Activated T-helper 1 cell treated with anti-CD3 and anti-CD28 coated beads, Interleukin-2, amount 50 U/mL, for 16 hours (primary cell): ENCODE measurements around the gene CERS2.
"Not testable (repeated sequence)": the region's sequence is repeated elsewhere in the genome, so short reads cannot be mapped to it uniquely, and the experiment has no call there.

Source experiments
- DNase-seq, 2 donors: peaks; one replicate each; pipeline ENCODE4 v3.0.0-alpha.2; 2020; ENCODE audit warnings: low read depth in 1 of 2, low spot score in 1 of 2

The CERS2 gene

DNA sequence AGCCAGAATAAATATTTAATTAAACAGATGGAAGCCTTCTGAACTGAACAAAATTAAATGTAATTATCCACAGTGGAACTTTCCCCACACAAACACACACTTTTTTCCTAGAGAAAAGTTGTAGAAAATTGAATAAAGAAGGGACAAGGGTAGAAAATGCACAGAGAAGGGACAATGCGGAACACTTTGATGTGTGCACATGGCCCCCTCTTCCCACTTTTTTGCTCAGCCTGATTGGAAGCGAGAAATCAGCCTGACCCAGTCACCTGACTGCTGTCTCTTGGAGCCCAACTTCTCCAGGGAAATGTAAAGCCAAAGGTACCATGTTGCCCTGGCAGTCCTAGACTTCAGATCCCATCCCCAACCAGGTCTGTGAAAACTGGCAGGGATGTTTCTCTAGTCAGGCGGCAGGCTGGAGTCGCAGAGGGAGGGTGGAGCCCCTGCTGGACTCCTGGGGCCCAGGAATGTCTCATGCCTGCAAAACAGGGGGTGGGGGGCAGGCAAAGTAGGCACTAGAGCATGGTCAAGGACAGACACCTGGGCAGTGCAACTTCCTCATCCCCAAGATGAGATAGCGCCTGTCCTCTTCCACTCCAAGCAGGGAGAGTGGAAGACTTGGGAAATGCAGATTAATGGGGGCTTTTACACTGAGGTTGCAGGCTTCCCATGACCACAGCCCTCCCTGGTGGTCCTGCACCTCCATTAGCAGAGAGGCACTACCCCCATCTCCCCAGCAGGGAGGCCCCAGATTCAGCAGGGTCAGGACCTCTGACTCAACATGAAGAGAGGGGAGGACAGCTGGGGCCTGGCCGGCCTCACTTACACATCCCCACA lies 2.8 kb downstream of the CERS2 start:
- no peak for DNase-seq

DNA sequence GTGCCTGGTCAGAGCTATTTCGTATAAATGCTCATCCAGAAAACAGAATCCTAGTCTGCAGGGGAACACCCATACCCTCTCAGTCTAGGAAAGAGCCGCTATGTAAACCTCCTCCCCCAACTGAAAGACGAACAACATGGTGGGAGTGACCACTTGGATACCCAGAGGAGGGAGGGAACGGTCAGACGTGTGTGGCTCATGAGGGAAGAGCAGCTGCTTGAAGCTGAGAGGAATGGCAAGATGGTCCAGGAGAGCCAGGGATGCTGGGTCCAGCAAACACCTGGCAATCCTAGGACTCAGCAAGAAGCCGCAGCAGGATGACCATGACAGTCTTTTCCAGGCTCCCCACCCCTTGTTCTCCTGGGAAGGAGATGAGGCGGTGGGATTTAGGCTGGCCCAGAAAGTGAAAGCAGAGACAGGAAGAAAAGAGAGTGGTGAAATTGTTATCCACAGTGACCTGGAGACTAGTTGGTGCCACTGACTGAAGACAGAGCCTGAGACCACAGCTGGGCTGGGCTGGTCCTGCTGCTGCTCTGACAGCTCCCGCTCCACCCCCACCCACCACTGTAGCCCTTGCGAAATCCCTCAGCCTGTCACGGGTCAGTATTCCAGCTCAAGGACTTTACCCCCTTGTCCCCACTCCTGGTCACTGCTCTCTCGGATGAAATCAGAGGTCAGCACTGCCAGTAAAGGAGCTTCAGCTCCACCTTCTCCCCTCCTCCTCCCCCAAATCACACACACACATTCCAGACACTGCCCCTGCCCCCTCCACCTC lies 3.6 kb downstream of the CERS2 start:
- no peak for DNase-seq

DNA sequence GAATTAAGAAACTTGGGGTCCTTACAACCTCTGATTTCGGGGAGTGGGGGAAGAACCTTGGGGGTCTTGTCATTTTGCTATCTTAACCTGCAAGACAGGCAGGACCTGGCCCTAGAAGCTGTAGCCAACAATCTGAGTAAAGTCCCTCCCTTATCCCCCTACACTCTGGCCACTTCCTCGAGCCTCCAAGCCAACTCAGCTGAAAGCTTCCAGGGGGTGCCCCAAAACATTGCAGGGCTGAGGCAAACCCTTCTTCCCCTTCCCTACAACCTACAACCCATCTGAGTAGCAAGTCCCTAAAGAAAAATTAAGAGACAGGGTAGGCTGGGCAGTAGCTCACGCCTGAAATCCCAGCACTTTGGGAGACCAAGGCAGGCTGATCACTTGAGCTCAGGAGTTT lies 5.0 kb downstream of the CERS2 start:
- no peak for DNase-seq

DNA sequence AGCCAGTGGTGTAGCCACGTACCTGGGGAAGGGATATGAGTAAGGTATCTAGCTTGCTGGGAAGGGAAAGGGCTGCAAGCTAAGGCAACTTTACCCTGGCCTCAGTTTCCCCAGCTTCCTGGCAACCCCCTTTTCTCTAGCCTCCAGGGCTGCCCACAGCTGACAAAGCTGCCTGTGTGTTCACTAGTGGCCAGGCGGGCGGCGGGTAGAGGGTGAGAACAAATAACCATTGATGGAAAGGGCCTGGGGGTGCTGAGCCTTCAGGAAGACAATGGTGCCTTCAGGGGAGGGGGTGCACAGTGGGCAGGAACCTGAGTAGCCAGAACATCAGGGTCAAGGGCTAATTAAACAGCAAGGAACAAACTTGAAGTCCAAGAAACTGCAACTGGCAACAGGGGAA lies 6.1 kb downstream of the CERS2 start:
- DNase-seq, result no peak

GRCh38 chr1:150967936-150968335 lies 6.7 kb downstream of the CERS2 start:
- no peak for DNase-seq

DNA sequence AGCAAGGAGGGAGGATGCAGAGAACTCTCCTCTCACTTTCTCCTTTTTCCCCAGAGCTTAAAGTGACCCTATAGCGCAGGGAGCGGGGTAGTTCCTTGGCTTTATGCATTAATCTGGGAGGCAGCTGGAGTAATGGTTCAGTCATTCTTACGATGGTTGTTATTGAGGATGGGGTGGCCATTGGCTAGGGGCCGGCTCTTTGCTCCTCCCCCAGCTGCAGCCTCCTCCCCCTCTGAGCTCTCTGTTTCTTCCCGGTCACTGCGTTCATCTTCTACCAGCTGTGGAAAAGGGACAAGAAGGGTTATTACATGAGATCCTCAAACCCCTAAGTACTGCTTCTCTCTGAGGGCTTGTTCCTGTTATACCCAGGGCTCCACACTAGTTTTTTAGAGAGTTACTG lies 8.6 kb downstream of the CERS2 start:
- DNase-seq, result no peak

GRCh38 chr1:150965605-150966004 lies 9.0 kb downstream of the CERS2 start:
- DNase-seq, result no peak

- DNase-seq, result no peak
Measured at GRCh38 chr1:150964164-150964489, 10.5 kb downstream of the CERS2 start.

DNA sequence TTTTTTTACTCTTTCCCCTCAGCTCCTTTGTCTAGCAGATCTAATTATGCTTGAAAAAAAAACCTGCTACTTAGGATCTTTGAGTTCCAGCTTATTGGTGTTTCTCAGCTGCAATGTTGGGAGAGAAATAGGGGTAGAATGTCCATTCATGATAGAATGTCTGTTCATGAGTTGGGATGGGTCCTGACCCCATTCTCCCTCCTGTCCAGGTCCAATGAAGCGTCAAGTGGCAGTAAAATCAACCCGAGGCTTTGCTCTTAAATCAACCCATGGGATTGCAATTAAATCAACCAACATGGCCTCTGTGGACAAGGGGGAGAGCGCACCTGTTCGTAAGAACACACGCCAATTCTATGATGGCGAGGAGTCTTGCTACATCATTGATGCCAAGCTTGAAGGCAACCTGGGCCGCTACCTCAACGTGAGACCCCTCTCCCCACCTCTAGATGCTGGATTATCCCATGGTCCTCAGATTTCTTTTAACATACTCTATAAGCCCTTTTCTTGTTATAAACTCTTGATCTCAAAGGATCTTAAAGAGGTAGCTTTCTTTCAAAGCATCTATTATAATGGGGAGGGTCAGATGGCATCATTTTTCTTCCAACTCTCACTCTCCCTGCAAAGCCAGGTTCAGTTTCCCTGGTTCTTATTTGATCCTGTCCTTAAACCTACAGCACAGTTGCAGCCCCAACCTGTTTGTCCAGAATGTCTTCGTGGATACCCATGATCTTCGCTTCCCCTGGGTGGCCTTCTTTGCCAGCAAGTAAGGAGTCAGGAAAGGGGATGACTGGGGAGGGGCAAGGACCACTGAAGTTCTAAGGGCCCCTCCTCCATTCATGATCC lies 11.1 kb downstream of the CERS2 start:
- DNase-seq, result no peak

- no peak for DNase-seq
Measured at GRCh38 chr1:150961756-150962155, 12.9 kb downstream of the CERS2 start.

DNA sequence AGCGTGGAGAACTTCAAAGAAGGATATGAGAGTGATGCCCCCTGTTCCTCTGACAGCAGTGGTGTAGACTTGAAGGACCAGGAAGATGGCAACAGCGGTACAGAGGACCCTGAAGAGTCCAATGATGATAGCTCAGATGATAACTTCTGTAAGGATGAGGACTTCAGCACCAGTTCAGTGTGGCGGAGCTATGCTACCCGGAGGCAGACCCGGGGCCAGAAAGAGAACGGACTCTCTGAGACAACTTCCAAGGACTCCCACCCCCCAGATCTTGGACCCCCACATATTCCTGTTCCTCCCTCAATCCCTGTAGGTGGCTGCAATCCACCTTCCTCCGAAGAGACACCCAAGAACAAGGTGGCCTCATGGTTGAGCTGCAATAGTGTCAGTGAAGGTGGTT lies 14.0 kb downstream of the CERS2 start:
- DNase-seq, result no peak

DNA sequence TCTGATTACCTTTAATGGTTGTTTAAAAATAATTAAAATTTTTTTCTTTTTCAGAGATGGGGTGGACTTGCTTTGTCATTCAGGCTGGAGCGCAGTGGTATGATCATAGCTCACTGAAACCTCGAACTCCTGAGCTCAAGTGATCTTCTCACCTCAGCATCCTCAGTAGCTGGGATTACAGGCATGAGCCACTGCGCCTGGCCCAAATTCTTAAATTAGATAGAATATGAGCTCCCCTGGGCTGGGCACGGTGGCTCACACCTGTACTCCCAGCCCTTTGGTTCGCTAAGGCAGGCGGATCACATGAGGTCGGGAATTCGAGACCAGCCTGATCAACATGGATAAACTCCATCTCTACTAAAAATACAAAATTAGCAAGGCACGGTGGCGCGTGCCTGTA lies 17.0 kb downstream of the CERS2 start:
- no peak for DNase-seq

- no peak for DNase-seq
Measured at GRCh38 chr1:150955280-150955679, 19.4 kb downstream of the CERS2 start.

GRCh38 chr1:150954708-150955107 lies 19.9 kb downstream of the CERS2 start:
- no peak for DNase-seq

DNA sequence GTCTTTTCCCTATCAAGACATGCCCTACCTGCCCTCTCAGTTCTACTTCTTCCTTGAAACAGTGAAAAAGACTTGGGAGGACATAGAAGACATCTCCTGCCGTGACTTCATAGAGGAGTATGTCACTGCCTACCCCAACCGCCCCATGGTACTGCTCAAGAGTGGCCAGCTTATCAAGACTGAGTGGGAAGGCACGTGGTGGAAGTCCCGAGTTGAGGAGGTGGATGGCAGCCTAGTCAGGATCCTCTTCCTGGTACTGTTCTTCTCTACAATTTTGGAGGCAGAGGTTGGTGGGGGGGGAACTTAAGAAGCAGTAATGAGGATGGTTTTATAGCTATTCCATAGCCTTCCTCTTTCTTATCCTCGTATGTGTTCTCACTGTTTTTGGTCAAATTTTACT lies 29.8 kb downstream of the CERS2 start:
- no peak for DNase-seq

- DNase-seq, result no peak
Measured at GRCh38 chr1:150931773-150932172, 42.9 kb downstream of the CERS2 start.

DNA sequence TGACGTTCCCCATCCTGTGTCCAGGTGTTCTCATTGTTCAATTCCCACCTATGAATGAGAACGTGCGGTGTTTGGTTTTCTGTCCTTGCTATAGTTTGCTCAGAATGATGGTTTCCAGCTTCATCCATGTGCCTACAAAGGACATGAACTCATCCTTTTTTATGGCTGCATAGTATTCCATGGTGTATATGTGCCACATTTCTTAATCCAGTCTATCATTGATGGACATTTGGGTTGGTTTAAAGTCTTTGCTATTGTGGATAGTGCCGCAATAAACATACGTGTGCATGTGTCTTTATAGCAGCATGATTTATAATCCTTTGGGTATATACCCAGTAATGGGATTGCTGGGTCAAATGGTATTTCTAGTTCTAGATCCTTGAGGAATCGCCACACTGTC lies 45.9 kb downstream of the CERS2 start:
- DNase-seq, result not testable (repeated sequence)

GRCh38 chr1:150928286-150928685 lies 46.3 kb downstream of the CERS2 start:
- DNase-seq, result no peak

DNA sequence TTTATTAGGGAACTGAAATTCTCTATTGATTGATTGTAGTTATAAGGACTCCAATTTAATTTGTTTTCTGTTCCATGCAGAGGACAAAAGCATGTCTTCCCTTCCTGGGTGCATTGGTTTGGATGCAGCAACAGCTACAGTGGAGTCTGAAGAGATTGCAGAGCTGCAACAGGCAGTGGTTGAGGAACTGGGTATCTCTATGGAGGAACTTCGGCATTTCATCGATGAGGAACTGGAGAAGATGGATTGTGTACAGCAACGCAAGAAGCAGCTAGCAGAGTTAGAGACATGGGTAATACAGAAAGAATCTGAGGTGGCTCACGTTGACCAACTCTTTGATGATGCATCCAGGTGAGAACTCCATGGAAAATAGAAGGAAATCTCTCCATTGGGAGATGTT lies 47.0 kb downstream of the CERS2 start:
- DNase-seq, result no peak

GRCh38 chr1:150926097-150926741 lies 48.4 kb downstream of the CERS2 start, which contains the start of gene SETDB1:
SETDB1 (plus strand) TSS chr1:150926363; CDS start chr1:150927715, 1,352 bp downstream.
- DNase-seq, result peak; percentile 71 to 83

DNA sequence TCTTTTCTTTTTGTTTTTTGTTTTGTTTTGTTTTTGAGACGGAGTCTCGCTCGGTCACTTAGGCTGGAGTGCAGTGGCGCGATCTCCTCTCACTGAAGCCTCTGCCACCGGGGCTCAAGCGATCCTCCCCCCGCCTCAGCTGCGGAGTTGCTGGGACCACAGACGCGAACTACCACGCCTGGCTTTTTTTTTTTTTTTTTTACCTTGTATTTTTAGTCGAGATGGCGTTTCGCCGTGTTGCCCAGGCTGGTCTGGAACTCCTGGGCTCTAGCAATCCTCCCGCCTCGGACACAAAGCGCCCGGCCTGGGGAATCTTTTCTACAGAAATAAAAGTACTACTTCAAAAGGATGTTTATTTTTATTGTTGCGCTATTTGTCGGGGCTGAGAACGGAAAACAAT lies 49.6 kb downstream of the CERS2 start:
- DNase-seq, result no peak
